ENCODE data around the gene GDA.

- TF ChIP-seq, protein P1, sequence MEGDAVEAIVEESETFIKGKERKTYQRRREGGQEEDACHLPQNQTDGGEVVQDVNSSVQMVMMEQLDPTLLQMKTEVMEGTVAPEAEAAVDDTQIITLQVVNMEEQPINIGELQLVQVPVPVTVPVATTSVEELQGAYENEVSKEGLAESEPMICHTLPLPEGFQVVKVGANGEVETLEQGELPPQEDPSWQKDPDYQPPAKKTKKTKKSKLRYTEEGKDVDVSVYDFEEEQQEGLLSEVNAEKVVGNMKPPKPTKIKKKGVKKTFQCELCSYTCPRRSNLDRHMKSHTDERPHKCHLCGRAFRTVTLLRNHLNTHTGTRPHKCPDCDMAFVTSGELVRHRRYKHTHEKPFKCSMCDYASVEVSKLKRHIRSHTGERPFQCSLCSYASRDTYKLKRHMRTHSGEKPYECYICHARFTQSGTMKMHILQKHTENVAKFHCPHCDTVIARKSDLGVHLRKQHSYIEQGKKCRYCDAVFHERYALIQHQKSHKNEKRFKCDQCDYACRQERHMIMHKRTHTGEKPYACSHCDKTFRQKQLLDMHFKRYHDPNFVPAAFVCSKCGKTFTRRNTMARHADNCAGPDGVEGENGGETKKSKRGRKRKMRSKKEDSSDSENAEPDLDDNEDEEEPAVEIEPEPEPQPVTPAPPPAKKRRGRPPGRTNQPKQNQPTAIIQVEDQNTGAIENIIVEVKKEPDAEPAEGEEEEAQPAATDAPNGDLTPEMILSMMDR (IDR thresholded peaks at IDR 0.05; ENCODE audit: low read depth, low read length): no peak
- TF ChIP-seq POLR2A (IDR thresholded peaks at IDR 0.05; ENCODE audit: extremely low read depth, insufficient read length): no peak
- TF ChIP-seq MAX (IDR thresholded peaks at IDR 0.05; ENCODE audit: low read depth, low read length): no peak
These were observed 21.5 kb upstream of the GDA start for GRCh38 chr9:72127753-72128152.

Measured in NB4 (cell line).